H4 (cell line): ENCODE data around the gene PDX1. TPM values are rescaled to one million over a fixed set of nuclear protein-coding genes. Genes with fewer than 3 reads are reported as not detected.
"Not testable (repeated sequence)": the region's sequence is repeated elsewhere in the genome, so short reads cannot be mapped to it uniquely, and the experiment has no call there.

Source experiments
- DNase-seq: peaks from one replicate; pipeline ENCODE4 v3.0.0-alpha.2; 2015; ENCODE audit warnings: low spot score
- total RNA-seq: library from RNA; depleted of rRNA; stranded (reverse); fragments of >200 nt; shearing (Covaris generic); gene quantifications from 2 replicates; pipeline ENCODE4 v1.2.3, GENCODE V29; 2014

PDX1 gene
- total RNA-seq, 1 experiment from 2014 or later, result not detected

GRCh38 chr13:27956576-27957300 is 36.9 kb downstream of the PDX1 start:
- DNase-seq, result no peak

GRCh38 chr13:27959976-27960361 is 40.2 kb downstream of the PDX1 start:
- no peak for DNase-seq

DNA sequence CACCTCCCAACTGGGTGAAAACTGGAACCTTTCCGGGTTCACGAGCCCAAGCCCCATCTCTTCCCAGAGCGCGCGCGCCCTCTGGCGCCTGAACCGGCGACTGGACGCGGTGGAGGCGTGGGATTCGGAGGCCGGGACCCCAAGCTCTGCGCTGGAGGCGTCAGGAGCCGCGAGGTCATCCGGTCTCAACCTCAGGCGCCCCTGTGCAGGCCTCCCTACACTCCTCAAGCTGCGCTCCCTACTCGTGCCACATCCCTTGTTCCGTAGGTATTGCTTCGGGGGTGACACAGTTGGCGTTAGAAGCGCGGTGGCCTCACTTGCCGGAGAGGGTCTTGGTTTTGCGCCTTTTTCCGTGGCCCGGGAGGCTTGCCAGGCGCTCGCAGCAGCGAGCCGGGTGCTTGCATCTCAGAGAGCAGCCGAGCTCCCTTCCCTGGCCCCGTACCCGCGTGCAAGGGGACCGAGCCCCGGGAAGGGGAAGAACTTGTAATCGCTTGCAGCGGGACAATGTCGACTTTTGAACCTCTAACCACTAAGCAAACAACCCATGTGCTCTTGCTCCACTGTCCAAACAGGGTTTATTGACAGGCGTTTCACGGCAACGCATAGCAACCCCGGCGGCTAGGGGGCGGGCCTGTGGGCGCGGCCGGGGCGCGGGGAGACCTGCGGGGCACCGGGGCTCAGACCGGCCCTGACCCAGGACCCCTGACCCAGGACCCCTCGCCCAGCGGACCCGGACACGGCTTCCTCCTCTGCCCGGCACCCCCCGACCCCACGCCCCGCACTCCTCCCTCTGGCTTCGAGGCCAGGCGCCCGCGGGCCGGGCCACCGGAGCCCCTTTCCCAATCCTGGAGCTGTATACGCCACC is 40.8 kb downstream of the PDX1 start:
- no peak for DNase-seq

GRCh38 chr13:27961227-27962085 is 41.7 kb downstream of the PDX1 start:
- DNase-seq, result no peak

DNA sequence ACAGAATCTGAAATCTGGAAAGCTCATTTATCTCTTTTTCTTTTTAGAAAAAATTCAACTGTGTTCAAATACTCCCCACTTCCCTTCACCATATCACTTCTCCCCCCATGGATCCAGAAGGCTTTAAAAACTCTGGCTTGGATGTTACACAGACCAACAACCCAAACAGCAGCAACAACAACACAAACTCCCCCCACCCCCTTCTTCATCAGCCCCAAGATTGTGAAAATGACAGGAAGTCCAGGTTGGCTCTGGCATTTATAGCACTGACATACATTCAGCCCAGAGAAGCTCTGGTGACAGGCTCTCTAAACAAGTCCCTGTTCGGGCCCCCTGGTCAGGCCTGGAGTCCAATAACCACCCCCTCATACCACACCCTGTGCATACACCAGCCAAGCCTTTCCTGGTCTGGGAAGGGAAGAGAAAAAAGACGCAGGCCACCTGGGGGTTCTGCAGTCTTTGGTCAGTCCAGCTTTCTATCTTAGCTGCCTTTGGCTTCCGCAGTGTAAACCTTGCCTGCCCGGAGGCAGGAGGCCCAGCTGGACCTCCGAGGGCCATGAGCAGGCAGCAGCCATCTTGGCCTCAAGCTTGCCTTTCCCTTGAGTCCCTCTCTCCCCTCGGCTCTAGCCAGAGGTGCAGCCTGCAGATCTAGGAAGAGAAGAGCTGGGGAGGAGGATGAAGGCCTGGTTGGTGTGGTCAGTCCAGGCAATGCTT is 42.5 kb downstream of the PDX1 start:
- DNase-seq, result no peak

GRCh38 chr13:27962982-27963381 is 43.2 kb downstream of the PDX1 start:
- no peak for DNase-seq

GRCh38 chr13:27963491-27963890 is 43.7 kb downstream of the PDX1 start:
- DNase-seq, result no peak

GRCh38 chr13:27964206-27964605 is 44.4 kb downstream of the PDX1 start:
- not testable (repeated sequence) for DNase-seq

DNA sequence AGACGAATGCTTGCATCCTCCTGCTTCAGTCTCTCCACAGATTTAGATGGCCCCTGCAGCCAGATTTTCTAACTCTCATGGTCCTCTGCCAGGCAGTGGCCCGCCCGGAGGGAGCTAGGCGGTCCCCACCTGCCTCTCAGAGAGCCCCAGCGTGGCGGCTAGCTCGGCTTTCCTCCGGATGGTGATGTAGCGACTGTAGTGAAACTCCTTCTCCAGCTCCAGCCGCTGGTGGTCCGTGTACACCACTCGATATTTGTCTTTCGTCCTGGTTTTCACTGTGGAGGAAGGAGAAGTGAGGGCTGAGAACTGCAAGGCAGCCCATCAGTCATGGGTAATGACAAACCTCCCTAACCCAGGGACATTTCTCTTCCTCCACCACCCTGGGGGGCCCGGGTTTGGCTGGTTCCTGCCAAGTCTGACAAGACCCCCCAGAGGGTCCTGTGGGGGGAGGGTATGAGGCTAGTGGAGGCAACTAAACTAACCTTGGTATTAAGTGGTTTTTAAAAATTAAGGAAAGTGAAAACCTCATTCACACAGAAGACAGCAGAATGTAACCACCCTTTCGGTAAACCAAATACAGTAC is 45.0 kb downstream of the PDX1 start:
- DNase-seq, result no peak

DNA sequence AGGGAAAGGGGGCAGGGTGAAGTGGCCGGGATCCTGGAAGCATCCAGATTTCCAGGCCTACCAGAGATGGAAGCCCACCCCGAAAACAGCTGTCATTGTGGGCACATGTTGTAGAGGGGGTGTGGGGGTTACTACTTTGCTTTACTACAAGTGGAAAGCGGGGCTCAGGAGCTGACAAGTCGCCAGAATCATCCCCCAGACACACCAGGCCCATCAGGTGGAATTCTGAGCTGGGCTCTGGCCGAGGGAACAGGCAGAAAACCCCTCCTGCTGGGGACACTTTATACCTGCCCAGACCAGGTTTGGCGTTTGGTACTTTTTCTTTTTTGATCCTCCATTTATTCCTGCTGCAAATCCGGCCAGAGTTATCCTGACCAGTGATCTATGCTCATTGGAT is 45.5 kb downstream of the PDX1 start:
- no peak for DNase-seq

DNA sequence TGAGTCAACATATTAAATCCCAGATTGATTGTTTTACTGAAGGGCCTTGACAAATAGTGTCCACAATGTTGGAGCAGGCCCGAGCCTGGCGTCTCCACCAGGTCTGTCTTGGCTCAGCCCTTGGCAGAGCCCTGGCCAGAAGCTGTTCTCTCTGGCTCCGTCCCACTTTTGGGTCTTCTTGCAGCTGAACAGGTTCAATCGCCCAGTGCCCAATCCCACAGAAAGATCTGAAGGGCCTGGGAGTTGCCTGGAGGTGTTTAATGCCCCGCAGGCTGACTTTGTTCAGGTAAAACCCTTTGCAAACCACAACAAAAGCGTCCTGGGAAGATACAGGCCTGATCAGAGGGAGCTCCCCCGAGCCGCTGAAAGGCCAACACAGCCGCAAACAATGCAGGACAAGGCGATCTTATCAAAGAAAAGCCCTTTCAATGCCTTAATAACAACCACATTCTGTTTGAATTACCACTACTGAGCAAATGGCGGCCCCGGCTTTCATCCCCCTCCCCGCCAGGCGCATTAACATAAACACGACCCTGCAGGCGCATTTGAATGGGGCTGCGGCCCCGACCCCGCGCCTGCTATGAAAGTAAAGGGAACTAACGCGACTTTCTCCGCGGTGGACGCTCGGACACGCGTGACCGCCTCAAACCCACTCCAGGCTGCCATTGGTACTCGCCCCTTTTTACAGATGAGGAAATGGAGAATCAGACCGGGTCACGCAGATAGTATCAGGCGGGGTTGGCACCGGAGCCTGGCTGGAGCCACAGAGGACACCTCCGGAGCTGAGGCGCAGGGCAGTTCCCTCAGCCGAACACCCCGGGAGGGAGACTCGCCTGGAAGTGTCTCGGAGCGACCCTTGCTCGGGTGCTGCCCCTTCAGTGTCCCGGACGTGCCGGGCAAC is 46.2 kb downstream of the PDX1 start:
- no peak for DNase-seq

DNA sequence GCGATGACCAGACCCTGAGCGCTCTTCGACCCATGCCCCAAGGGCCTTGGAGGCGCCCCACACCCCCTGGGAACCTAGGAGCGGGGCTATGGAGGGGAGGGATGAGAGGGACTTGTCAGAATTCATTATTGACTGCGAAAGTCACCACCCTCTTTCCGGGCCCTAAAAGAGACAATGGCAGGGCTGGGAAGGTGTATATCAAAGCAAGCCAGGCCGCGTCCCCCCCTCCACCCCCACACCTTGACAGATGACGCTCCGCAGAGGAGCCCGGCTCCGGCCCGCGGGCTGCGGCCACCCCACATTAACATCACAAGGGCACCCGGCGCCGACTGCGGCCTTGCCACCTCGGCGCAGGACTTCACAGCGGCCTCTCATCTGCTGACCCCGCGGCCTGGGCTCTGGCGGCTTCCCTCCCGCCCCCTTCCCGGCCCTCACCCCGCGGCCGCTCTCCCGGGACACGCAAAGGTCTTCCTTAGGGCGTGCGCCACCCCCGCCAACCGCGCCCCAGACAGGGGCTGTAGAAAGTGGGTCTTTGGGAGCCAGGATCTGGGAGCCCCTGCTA is 46.9 kb downstream of the PDX1 start:
- DNase-seq, result no peak

DNA sequence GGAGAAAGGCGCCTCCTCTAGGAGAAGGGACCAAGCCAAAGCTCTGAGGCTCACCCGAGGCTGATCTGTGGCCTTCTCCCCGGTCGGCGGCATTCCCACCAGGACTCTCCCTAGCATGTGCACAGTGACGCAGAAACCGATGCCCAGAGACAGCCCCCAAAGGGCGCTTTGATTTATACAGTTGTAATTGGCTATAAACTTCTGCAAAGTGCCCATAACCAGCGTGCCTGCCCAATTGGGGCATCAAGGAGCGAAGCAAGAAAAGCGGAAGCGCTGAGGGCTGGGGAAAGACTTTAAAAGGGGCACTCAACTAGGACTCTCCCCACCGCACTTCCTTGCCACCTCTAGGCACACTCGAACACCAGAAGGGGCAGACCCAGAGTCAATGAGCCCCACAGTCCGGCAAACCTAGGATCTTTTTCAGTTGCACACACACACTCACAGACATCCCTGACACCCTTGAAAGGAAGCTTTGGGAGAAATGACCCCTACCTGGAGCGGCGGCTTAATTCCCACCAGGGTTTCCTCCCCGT is 47.5 kb downstream of the PDX1 start:
- no peak for DNase-seq

DNA sequence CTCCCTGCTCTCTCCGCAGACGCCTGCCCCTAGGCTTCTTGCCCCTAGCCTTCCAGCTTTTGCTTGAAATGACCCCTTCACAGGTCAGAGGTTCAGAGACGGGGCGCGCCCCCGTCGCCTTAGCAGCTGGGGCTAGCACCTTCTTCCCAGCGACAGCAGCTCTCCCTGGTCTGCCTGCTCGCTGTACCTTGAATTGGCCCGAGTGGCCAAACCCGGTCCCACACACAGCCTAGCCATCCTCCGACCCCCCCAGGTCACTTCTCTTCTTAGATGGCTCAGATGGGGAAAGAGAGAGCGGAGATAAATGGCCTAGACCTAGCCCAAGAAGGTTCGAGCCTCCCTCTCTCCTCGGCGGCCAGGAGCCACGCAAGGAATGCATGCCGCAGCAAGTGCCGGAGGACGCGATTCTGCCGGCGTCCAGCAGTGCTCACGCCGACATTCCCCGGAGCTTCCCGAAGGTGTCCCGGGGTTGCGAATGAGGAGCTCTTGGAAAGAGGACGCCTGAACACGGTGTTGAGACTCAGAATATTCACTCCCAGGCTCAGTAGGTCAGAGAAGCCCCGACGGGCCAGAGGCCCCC is 48.0 kb downstream of the PDX1 start:
- DNase-seq, result no peak

DNA sequence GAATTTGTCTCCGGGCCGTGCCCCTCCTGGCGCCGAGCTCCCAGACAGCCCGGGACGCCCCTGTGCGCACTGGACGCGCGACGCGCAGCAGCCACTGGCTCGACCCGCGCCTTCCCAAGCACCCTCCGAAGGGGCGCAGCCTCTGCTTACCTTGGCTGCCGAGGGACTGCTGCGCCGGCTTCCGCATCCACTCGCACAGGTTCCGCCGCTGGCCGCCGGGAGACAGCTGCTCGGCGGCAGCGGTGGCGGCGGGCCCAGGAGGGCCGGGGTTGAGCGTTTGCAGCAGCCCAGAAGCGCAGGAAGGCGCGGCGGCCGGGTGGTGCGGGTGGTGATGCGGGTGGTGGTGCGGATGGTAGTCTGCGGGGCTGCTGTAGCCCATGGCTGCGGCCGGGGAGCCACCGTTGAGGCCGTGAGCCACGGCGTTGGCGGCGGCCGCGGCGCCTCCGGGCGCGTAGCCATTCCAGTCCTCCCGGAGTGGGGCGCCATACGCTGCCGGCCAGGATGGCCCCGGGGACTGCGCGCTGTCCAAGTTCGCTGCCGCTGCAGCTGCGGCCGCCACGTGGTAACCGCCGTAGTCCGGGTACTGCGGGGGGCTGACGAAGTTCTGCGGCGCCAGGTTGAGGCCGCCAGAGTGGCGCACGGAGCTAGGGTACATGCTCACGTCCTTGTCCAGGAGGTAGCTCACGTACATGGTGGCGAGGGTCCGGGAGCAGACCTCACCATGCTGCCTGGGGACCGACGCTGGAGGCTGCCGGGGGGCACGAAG is 48.7 kb downstream of the PDX1 start:
- DNase-seq, result no peak

- DNase-seq, result no peak
Measured at GRCh38 chr13:27969082-27969865, 49.5 kb downstream of the PDX1 start, which contains the start of gene CDX2. CDX2 (minus strand) TSS chr13:27969315; CDS start chr13:27969006, 309 bp downstream.

- no peak for DNase-seq
Measured at GRCh38 chr13:27969866-27970229, 50.0 kb downstream of the PDX1 start.
